HCT116 (cell line): ENCODE data around the gene EIF4G3. TPM values are rescaled to one million over a fixed set of nuclear protein-coding genes. Genes with fewer than 3 reads are reported as not detected.

ENCODE experiments used
- ATAC-seq: fragments of 200-7000 bp; cut with Tn5 transposase; 2 replicates; pipeline ENCODE4 v1.9.1; 2020; ENCODE audit warnings: mild to moderate bottlenecking, moderate library complexity
- BruUV-seq: library from RNA; stranded (reverse); fragments of 400-500 nt; replicated peaks from 2 replicates; lab custom pipeline; 2021; lab: Mats Ljungman, UMichigan
- CTCF ChIA-PET: fragments of 300-600 bp; sonication (Branson Sonifier 250); formaldehyde crosslinking; loops from one replicate; lab custom pipeline; 2021; ENCODE audit warnings: antibody characterized with exemption; lab: Charles Lee
- POLR2A ChIA-PET: fragments of 300-600, 350-600 bp; sonication (Branson Sonifier 250); formaldehyde crosslinking; loops from one replicate; lab custom pipeline; 2021; ENCODE audit warnings: antibody characterized with exemption; lab: Charles Lee
- RAD21 ChIA-PET, 2 experiments: fragments of 300-600 bp; sonication (Branson Sonifier 250); formaldehyde crosslinking; loops; one replicate each; lab custom pipeline; 2023; ENCODE audit warnings: low total read pairs in 2 of 2; ENCODE audit not compliant: uncharacterized antibody in 2 of 2, unreplicated experiment in 2 of 2, low non-redundant PET in 1 of 2; lab: Charles Lee
- DNase-seq: peaks from one replicate; pipeline ENCODE4 v3.0.0-alpha.2; 2010; ENCODE audit warnings: low read depth, low spot score
- H2AFZ ChIP-seq: fragments of 200-600 bp; shearing (Covaris generic), sonication (generic); 2 replicates; pipeline ENCODE4 v1.6.1; 2017; ENCODE audit warnings: low read depth, mixed run types, mixed read lengths, antibody characterized with exemption, low read length; ENCODE audit not compliant: poor library complexity, severe bottlenecking
- H3K27ac ChIP-seq: 2 replicates; pipeline ENCODE4 v1.5.1; 2012; ENCODE audit warnings: low read depth, low read length
- H3K27me3 ChIP-seq: fragments of 200-600 bp; sonication (generic); 2 replicates; pipeline ENCODE4 v1.6.1; 2016; ENCODE audit warnings: mixed run types, low read length, mixed read lengths; ENCODE audit not compliant: insufficient read depth
- H3K36me3 ChIP-seq, 2 experiments: fragments of 200-500 bp in 1 of 2; fragments of 200-600 bp in 1 of 2; sonication (Bioruptor generic) in 1 of 2; sonication (generic) in 1 of 2; 2 replicates each; pipeline versions ENCODE4 v1.5.1 to v1.6.1; 2014 to 2016; ENCODE audit warnings: low read length in 2 of 2, inconsistent platforms in 1 of 2, mixed read lengths in 1 of 2, mixed run types in 1 of 2; ENCODE audit not compliant: insufficient read depth in 2 of 2, control insufficient read depth in 1 of 2
- H3K4me1 ChIP-seq, 2 experiments: fragments of 200-600 bp in 1 of 2; sonication (generic) in 1 of 2; 2 replicates each; pipeline versions ENCODE4 v1.5.1 to v1.6.1; 2012 to 2017; ENCODE audit warnings: low read length in 2 of 2, inconsistent platforms in 1 of 2, mild to moderate bottlenecking in 1 of 2, mixed read lengths in 1 of 2, mixed run types in 1 of 2, moderate library complexity in 1 of 2; ENCODE audit not compliant: insufficient read depth in 2 of 2, control insufficient read depth in 1 of 2
- H3K4me2 ChIP-seq: fragments of 200-600 bp; sonication (generic); 2 replicates; pipeline ENCODE4 v1.6.1; 2017; ENCODE audit warnings: mixed run types, low read length, mixed read lengths
- H3K4me3 ChIP-seq, 2 experiments: fragments of 200-600 bp in 1 of 2; sonication (generic) in 1 of 2; replicated peaks in 1 of 2; 2 replicates each; pipeline ENCODE4 v1.5.1; 2011 to 2016; ENCODE audit warnings: low read length in 2 of 2, control low read depth in 1 of 2, low read depth in 1 of 2, mild to moderate bottlenecking in 1 of 2, mixed read lengths in 1 of 2, mixed run types in 1 of 2
- H3K79me2 ChIP-seq: fragments of 200-600 bp; sonication (generic); 2 replicates; pipeline ENCODE4 v1.6.1; 2017; ENCODE audit warnings: mild to moderate bottlenecking, mixed run types, low read length, moderate library complexity, mixed read lengths; ENCODE audit not compliant: insufficient read depth
- H3K9ac ChIP-seq: fragments of 200-600 bp; sonication (generic); 2 replicates; pipeline ENCODE4 v1.6.1; 2016; ENCODE audit warnings: low read length, mixed read lengths
- H3K9me2 ChIP-seq: fragments of 200-600 bp; sonication (generic), shearing (Covaris generic); 2 replicates; pipeline ENCODE4 v1.6.1; 2017; ENCODE audit warnings: mixed run types, mild to moderate bottlenecking, moderate library complexity; ENCODE audit not compliant: insufficient read depth
- H3K9me3 ChIP-seq, 2 experiments: fragments of 200-500 bp in 1 of 2; fragments of 200-600 bp in 1 of 2; sonication (Bioruptor generic) in 1 of 2; sonication (generic) in 1 of 2; 2 replicates each; pipeline ENCODE4 v1.6.1; 2014 to 2017; ENCODE audit warnings: low read length in 2 of 2, mixed read lengths in 2 of 2, inconsistent platforms in 1 of 2, low read depth in 1 of 2, mild to moderate bottlenecking in 1 of 2, mixed run types in 1 of 2, moderate library complexity in 1 of 2; ENCODE audit not compliant: control insufficient read depth in 1 of 2, insufficient read depth in 1 of 2
- H4K20me1 ChIP-seq: fragments of 200-600 bp; sonication (generic), shearing (Covaris generic); 2 replicates; pipeline ENCODE4 v1.6.1; 2017; ENCODE audit warnings: mixed run types, mild to moderate bottlenecking, moderate library complexity; ENCODE audit not compliant: insufficient read depth
- CEBPB ChIP-seq: IDR thresholded peaks from 2 replicates; pipeline ENCODE4 v1.6.1; 2012; ENCODE audit warnings: low read depth
- CTCF ChIP-seq, 3 experiments: fragments of 200-600 bp in 1 of 3; sonication (generic) in 1 of 3; IDR thresholded peaks in 2 of 3; conservative IDR thresholded peaks in 1 of 3; 2 replicates each; pipeline ENCODE4 v1.5.1; 2012 to 2017; ENCODE audit warnings: low read depth in 2 of 3, low read length in 2 of 3, antibody characterized with exemption in 1 of 3, borderline replicate concordance in 1 of 3, control low read depth in 1 of 3, mild to moderate bottlenecking in 1 of 3, mixed read lengths in 1 of 3, mixed run types in 1 of 3, moderate library complexity in 1 of 3; ENCODE audit not compliant: insufficient read depth in 1 of 3
- EGR1 ChIP-seq: IDR thresholded peaks from 2 replicates; pipeline ENCODE4 v1.6.1; 2012; ENCODE audit warnings: low read depth
- ELF1 ChIP-seq: IDR thresholded peaks from 2 replicates; pipeline ENCODE4 v1.6.1; 2012; ENCODE audit warnings: low read depth, borderline replicate concordance
- EZH2phosphoT487 ChIP-seq: fragments of 200-600 bp; IDR thresholded peaks from 2 replicates; pipeline ENCODE4 v1.6.1; 2018; ENCODE audit warnings: antibody characterized with exemption, borderline replicate concordance
- FOSL1 ChIP-seq: IDR thresholded peaks from 2 replicates; pipeline ENCODE4 v1.6.1; 2012; ENCODE audit warnings: low read depth
- JUND ChIP-seq: IDR thresholded peaks from 2 replicates; pipeline ENCODE4 v1.6.1; 2012
- POLR2A ChIP-seq: IDR thresholded peaks from 2 replicates; pipeline ENCODE4 v1.7.0; 2011; ENCODE audit warnings: borderline replicate concordance; ENCODE audit not compliant: insufficient read depth, insufficient read length; ENCODE audit errors: extremely low read depth
- POLR2AphosphoS5 ChIP-seq: IDR thresholded peaks from 2 replicates; pipeline ENCODE4 v1.6.1; 2011; ENCODE audit warnings: mild to moderate bottlenecking, low read depth, low read length, moderate library complexity
- RAD21 ChIP-seq: IDR thresholded peaks from 2 replicates; pipeline ENCODE4 v1.6.1; 2012; ENCODE audit warnings: low read depth, mild to moderate bottlenecking
- SP1 ChIP-seq: IDR thresholded peaks from 2 replicates; pipeline ENCODE4 v1.6.1; 2012; ENCODE audit warnings: low read depth
- SRF ChIP-seq: IDR thresholded peaks from 2 replicates; pipeline ENCODE4 v1.6.1; 2012; ENCODE audit warnings: low read depth
- TCF7L2 ChIP-seq: IDR thresholded peaks from 2 replicates; pipeline ENCODE4 v1.7.0; 2011; ENCODE audit warnings: borderline replicate concordance, inconsistent platforms; ENCODE audit not compliant: insufficient read depth, insufficient read length; ENCODE audit errors: extremely low read depth
- ZBTB33 ChIP-seq: IDR thresholded peaks from 2 replicates; pipeline ENCODE4 v1.6.1; 2011; ENCODE audit warnings: mild to moderate bottlenecking, low read length, moderate library complexity; ENCODE audit not compliant: insufficient replicate concordance; ENCODE audit errors: extremely low read depth
- ZNF274 ChIP-seq: fragments of 200-500 bp; sonication (Bioruptor generic); IDR thresholded peaks from 2 replicates; pipeline ENCODE4 v1.6.1; 2014; ENCODE audit warnings: mild to moderate bottlenecking, low read depth, low read length, inconsistent platforms
- intact Hi-C: fragments of 100-400 bp; cut with micrococcal nuclease; formaldehyde crosslinking; loops from 2 replicates; pipeline ENCODE4 v1.10.0; 2022
- total RNA-seq: library from RNA; stranded (reverse); gene quantifications from one replicate; pipeline ENCODE4 v1.2.1, GENCODE V29; 2021; ENCODE audit not compliant: unreplicated experiment

EIF4G3 gene
- total RNA-seq, 1 experiment from 2014 or later, result 40.1 TPM

GRCh38 chr1:21161842-21162241 lies 14.9 kb downstream of the EIF4G3 start:
- Histone ChIP-seq H3K79me2 (peaks cover 41% of the 10 kb centered on the region), H3K36me3 (no peaks in the 10 kb centered on the region), H3K9me3 (no peaks in the 10 kb centered on the region), H3K4me2 (no peak overlapping the region), H3K4me1 (no peaks in the 10 kb centered on the region; a peak in 1 of 4 replicates)
- BruUV-seq, result no TSS peak
- CTCF ChIA-PET, result no interaction called here
- POLR2A ChIA-PET, result no interaction called here
- RAD21 ChIA-PET, result no interaction called here
- intact Hi-C loops, result no loop called here
- no peak for ATAC-seq
- TF ChIP-seq ZBTB33 (no peak), CTCF (IDR thresholded peaks at IDR 0.05 in 2 of 3, conservative IDR thresholded peaks at IDR 0.05 in 1 of 3; ENCODE audit: borderline replicate concordance in 1 of 3, insufficient read depth in 1 of 3, low read depth in 2 of 3, low read length in 2 of 3) (no peak), CEBPB (no peak), FOSL1 (no peak), RAD21 (no peak), POLR2A (no peak), SRF (no peak), ZNF274 (no peak), SP1 (no peak), EZH2phosphoT487 (no peak), ELF1 (no peak), JUND (no peak), TCF7L2 (no peak), EGR1 (no peak), POLR2AphosphoS5 (no peak)
- TF ChIP-seq, all 23 proteins: peak for 0
- Histone ChIP-seq H2AFZ (no peak overlapping the region), H3K9ac (no peak overlapping the region), H3K27me3 (no peaks in the 10 kb centered on the region), H3K27ac (no peak overlapping the region), H3K4me3 (no peak overlapping the region), H4K20me1 (no peaks in the 10 kb centered on the region), H3K9me2 (no peaks in the 10 kb centered on the region)
- no peak for DNase-seq
